GM19193 (cell line): ENCODE measurements around the gene GRK5.

ENCODE experiments used
- POLR2A ChIP-seq: IDR thresholded peaks from 4 replicates; pipeline ENCODE4 v1.6.1; 2011; ENCODE audit not compliant: insufficient read depth, insufficient read length; ENCODE audit errors: extremely low read depth

The GRK5 gene

GRCh38 chr10:119375574-119376272 lies 168.4 kb downstream of the GRK5 start:
- no peak for TF ChIP-seq POLR2A

GRCh38 chr10:119377451-119377957 lies 170.1 kb downstream of the GRK5 start:
- no peak for TF ChIP-seq POLR2A

- no peak for TF ChIP-seq POLR2A
Observed at GRCh38 chr10:119377958-119378736, 170.8 kb downstream of the GRK5 start.

- TF ChIP-seq POLR2A, result no peak
Observed at GRCh38 chr10:119378737-119379067, 171.3 kb downstream of the GRK5 start.

GRCh38 chr10:119379466-119380071 lies 172.2 kb downstream of the GRK5 start:
- no peak for TF ChIP-seq POLR2A

GRCh38 chr10:119383174-119383856 lies 175.9 kb downstream of the GRK5 start:
- TF ChIP-seq POLR2A, result no peak

- no peak for TF ChIP-seq POLR2A
Observed at GRCh38 chr10:119384127-119384526, 176.8 kb downstream of the GRK5 start.

GRCh38 chr10:119386666-119387065 lies 179.3 kb downstream of the GRK5 start:
- TF ChIP-seq POLR2A, result no peak

- TF ChIP-seq POLR2A, result no peak
Observed at GRCh38 chr10:119388849-119389345, 181.5 kb downstream of the GRK5 start.

- TF ChIP-seq POLR2A, result no peak
Observed at GRCh38 chr10:119391440-119392251, 184.3 kb downstream of the GRK5 start.

GRCh38 chr10:119393019-119393418 lies 185.6 kb downstream of the GRK5 start:
- no peak for TF ChIP-seq POLR2A

GRCh38 chr10:119393421-119393820 lies 186.1 kb downstream of the GRK5 start:
- TF ChIP-seq POLR2A, result no peak

- TF ChIP-seq POLR2A, result no peak
Observed at GRCh38 chr10:119393845-119394244, 186.5 kb downstream of the GRK5 start.

- no peak for TF ChIP-seq POLR2A
Observed at GRCh38 chr10:119394657-119395279, 187.4 kb downstream of the GRK5 start.
